K562 (cell line): ENCODE measurements around the gene NEFH. TPM values are rescaled to one million over a fixed set of nuclear protein-coding genes. Genes with fewer than 3 reads are reported as not detected.

Experiments
- ATAC-seq: fragments of 200-7000 bp; cut with Tn5 transposase; 3 replicates; pipeline ENCODE4 v1.9.1; 2020; ENCODE audit warnings: moderate library complexity
- BruUV-seq: library from RNA; stranded (reverse); fragments of 400-500 nt; replicated peaks from 2 replicates; lab custom pipeline; 2021; lab: Mats Ljungman, UMichigan
- CTCF ChIA-PET: fragments of 300-600 bp; formaldehyde crosslinking; extraction: SDS; loops from one replicate; lab custom pipeline; 2021; ENCODE audit warnings: low intra/inter-chr PET ratio; lab: Yijun Ruan, JAX
- POLR2A ChIA-PET: fragments of 300-600, 350-650 bp; sonication (Branson Sonifier 250); formaldehyde crosslinking; extraction: SDS; loops from one replicate; lab custom pipeline; 2021; ENCODE audit warnings: antibody characterized with exemption, inconsistent platforms; lab: Yijun Ruan, JAX
- DNase-seq, 4 experiments: peaks; one replicate each; pipeline versions ENCODE4 v3.0.0 to v3.0.0-alpha.2; 2011 to 2018; ENCODE audit warnings: low spot score in 3 of 4, mixed read lengths in 3 of 4; ENCODE audit errors: extremely low read depth in 1 of 4
- FAIRE-seq: peaks from 2 replicates; lab custom pipeline; 2011; peaks lifted over from hg19 to GRCh38; lab: Jason Lieb, UNC
- H2AFZ ChIP-seq: 2 replicates; pipeline ENCODE4 v1.6.0; 2011; ENCODE audit warnings: low read depth, low read length, control low read depth, inconsistent platforms
- H3K27ac ChIP-seq: fragments of 200-600 bp; 3 replicates; pipeline ENCODE4 v1.8.0; 2011; ENCODE audit warnings: low read depth, mild to moderate bottlenecking, control low read depth, inconsistent platforms, low read length, moderate library complexity, mixed read lengths; ENCODE audit errors: extremely low read depth
- H3K27me3 ChIP-seq, 2 experiments: fragments of 300-600 bp in 1 of 2; 2 replicates in 1 of 2; 3 replicates in 1 of 2; pipeline versions ENCODE4 v1.6.0 to v1.8.0; 2011; ENCODE audit warnings: inconsistent platforms in 2 of 2, low read length in 2 of 2, mild to moderate bottlenecking in 1 of 2, mixed read lengths in 1 of 2, moderate library complexity in 1 of 2; ENCODE audit not compliant: control insufficient read depth in 2 of 2, insufficient read depth in 2 of 2
- H3K36me3 ChIP-seq: fragments of 300-600 bp; 3 replicates; pipeline ENCODE4 v1.8.0; 2011; ENCODE audit warnings: mild to moderate bottlenecking, low read length, inconsistent platforms; ENCODE audit not compliant: control insufficient read depth, insufficient read depth
- H3K4me1 ChIP-seq, 2 experiments: fragments of 200-600 bp in 1 of 2; replicated peaks in 1 of 2; 2 replicates in 1 of 2; 3 replicates in 1 of 2; pipeline versions ENCODE4 v1.5.1 to v1.8.0; 2011; ENCODE audit warnings: inconsistent platforms in 2 of 2, low read length in 2 of 2, mild to moderate bottlenecking in 1 of 2, mixed read lengths in 1 of 2, moderate library complexity in 1 of 2; ENCODE audit not compliant: control insufficient read depth in 2 of 2, insufficient read depth in 2 of 2
- H3K4me2 ChIP-seq: 2 replicates; pipeline ENCODE4 v1.6.1; 2011; ENCODE audit warnings: low read length, control low read depth, inconsistent platforms, mixed read lengths; ENCODE audit not compliant: insufficient read depth
- H3K4me3 ChIP-seq: fragments of 200-600 bp; sonication (generic), shearing (Covaris generic); 2 replicates; pipeline ENCODE4 v1.5.1; 2016; ENCODE audit warnings: control low read depth, inconsistent platforms
- H3K79me2 ChIP-seq: fragments of 200-600 bp; 3 replicates; pipeline ENCODE4 v1.8.0; 2011; ENCODE audit warnings: low read length, inconsistent platforms; ENCODE audit not compliant: control insufficient read depth, insufficient read depth
- H3K9ac ChIP-seq, 2 experiments: 2 replicates each; pipeline versions ENCODE4 v1.6.0 to v1.6.1; 2011; ENCODE audit warnings: low read depth in 2 of 2, low read length in 2 of 2, control low read depth in 1 of 2, inconsistent platforms in 1 of 2, mild to moderate bottlenecking in 1 of 2, mixed read lengths in 1 of 2; ENCODE audit not compliant: insufficient read depth in 1 of 2
- H3K9me1 ChIP-seq: one replicate; pipeline ENCODE4 v1.6.0; 2011; ENCODE audit warnings: inconsistent platforms, mild to moderate bottlenecking, low read length, moderate library complexity; ENCODE audit not compliant: control insufficient read depth, insufficient read depth
- H3K9me3 ChIP-seq: replicated peaks from 2 replicates; pipeline ENCODE4 v1.5.1; 2011; ENCODE audit warnings: low read depth, low read length, inconsistent platforms; ENCODE audit not compliant: control insufficient read depth, insufficient read depth
- H4K20me1 ChIP-seq: replicated peaks from 2 replicates; pipeline ENCODE4 v1.6.1; 2011; ENCODE audit warnings: low read length, inconsistent platforms, mixed read lengths; ENCODE audit not compliant: control insufficient read depth, insufficient read depth
- C11orf30 ChIP-seq: fragments of 450-650 bp; IDR thresholded peaks from 2 replicates; pipeline ENCODE4 v1.6.1; 2016; ENCODE audit warnings: low read depth, mild to moderate bottlenecking
- CC2D1A ChIP-seq: fragments of 450-650 bp; IDR thresholded peaks from 2 replicates; pipeline ENCODE4 v1.6.1; 2017; ENCODE audit warnings: mild to moderate bottlenecking
- E2F3 ChIP-seq: fragments of 250-450 bp; sonication (Bioruptor Pico); IDR thresholded peaks from 2 replicates; pipeline ENCODE4 v1.4.0; 2020; ENCODE audit warnings: mild to moderate bottlenecking
- FIP1L1 ChIP-seq: fragments of 200-400 bp; formaldehyde crosslinking; IDR thresholded peaks from 2 replicates; pipeline ENCODE4 v1.6.1; 2018; ENCODE audit warnings: mild to moderate bottlenecking, low read depth, low read length; ENCODE audit not compliant: poor library complexity, severe bottlenecking
- FOSL1 ChIP-seq: fragments of 200-800 bp; sonication (Bioruptor generic); conservative IDR thresholded peaks from 2 replicates; pipeline ENCODE4 v1.6.1; 2016; ENCODE audit warnings: missing genetic modification characterization, missing compliant biosample characterization
- FUS ChIP-seq: fragments of 200-400 bp; formaldehyde crosslinking; optimal IDR thresholded peaks from 2 replicates; pipeline ENCODE3; 2017; ENCODE audit warnings: low read depth, low read length
- HSF4 ChIP-seq: fragments of 250-450 bp; sonication (Bioruptor Pico); IDR thresholded peaks from 2 replicates; pipeline ENCODE4 v2.1.2; 2022; ENCODE audit warnings: mild to moderate bottlenecking, moderate library complexity, borderline replicate concordance
- IRF2 ChIP-seq: sonication (generic); formaldehyde crosslinking; IDR thresholded peaks from 2 replicates; pipeline ENCODE4 v1.8.1; 2022; ENCODE audit warnings: mild to moderate bottlenecking, missing genetic modification reagents
- MAFF ChIP-seq: IDR thresholded peaks from 2 replicates; pipeline ENCODE4 v1.6.1; 2012; ENCODE audit warnings: low read length, improper control_type of control experiment
- MAFK ChIP-seq: IDR thresholded peaks from 2 replicates; pipeline ENCODE4 v1.6.1; 2011; ENCODE audit warnings: low read length, improper control_type of control experiment
- MTA3 ChIP-seq: fragments of 450-650 bp; formaldehyde crosslinking; IDR thresholded peaks from 2 replicates; pipeline ENCODE4 v1.6.1; 2017; ENCODE audit warnings: mild to moderate bottlenecking, borderline replicate concordance
- NFE2 ChIP-seq: IDR thresholded peaks from 2 replicates; pipeline ENCODE4 v1.6.1; 2014; ENCODE audit warnings: antibody characterized with exemption, low read depth
- NR1H2 ChIP-seq: sonication (generic); formaldehyde crosslinking; IDR thresholded peaks from 2 replicates; pipeline ENCODE4 v1.4.0; 2020; ENCODE audit warnings: mild to moderate bottlenecking, missing genetic modification reagents
- PCBP1 ChIP-seq: fragments of 200-400 bp; formaldehyde crosslinking; IDR thresholded peaks from 2 replicates; pipeline ENCODE4 v1.6.1; 2018; ENCODE audit warnings: mild to moderate bottlenecking, low read depth, low read length; ENCODE audit not compliant: poor library complexity, severe bottlenecking
- RNF2 ChIP-seq: sonication (generic); IDR thresholded peaks from 2 replicates; pipeline ENCODE4 v1.6.1; 2016
- SIN3A ChIP-seq, 2 experiments: fragments of 150-350 bp in 1 of 2; IDR thresholded peaks; 2 replicates each; pipeline ENCODE4 v1.6.1; 2011 to 2016; ENCODE audit warnings: borderline replicate concordance in 2 of 2, low read depth in 2 of 2, low read length in 2 of 2, mild to moderate bottlenecking in 2 of 2, moderate library complexity in 2 of 2; ENCODE audit not compliant: control insufficient read depth in 1 of 2
- SMAD4 ChIP-seq: fragments of 250-450 bp; sonication (Bioruptor Pico); conservative IDR thresholded peaks from 2 replicates; pipeline ENCODE4 v1.8.0; 2021; ENCODE audit warnings: inconsistent platforms, mild to moderate bottlenecking, moderate library complexity
- SRF ChIP-seq, 2 experiments: fragments of 250-450, 450-650 bp in 1 of 2; sonication (Bioruptor Pico) in 1 of 2; sonication (generic) in 1 of 2; formaldehyde crosslinking; IDR thresholded peaks; 2 replicates each; pipeline versions ENCODE4 v1.5.0 to v1.5.1; 2020 to 2022; ENCODE audit warnings: mild to moderate bottlenecking in 1 of 2, missing genetic modification reagents in 1 of 2
- ZNF134 ChIP-seq: fragments of 250-450 bp; sonication (Bioruptor Pico); conservative IDR thresholded peaks from 2 replicates; pipeline ENCODE4 v1.4.0; 2020
- ZNF212 ChIP-seq: fragments of 450-650 bp; formaldehyde crosslinking; IDR thresholded peaks from 2 replicates; pipeline ENCODE4 v1.4.0; 2020; ENCODE audit warnings: mild to moderate bottlenecking
- ZNF316 ChIP-seq: fragments of 450-650 bp; IDR thresholded peaks from 2 replicates; pipeline ENCODE4 v1.6.1; 2016
- ZNF830 ChIP-seq: fragments of 250-450 bp; sonication (Bioruptor Pico); IDR thresholded peaks from 2 replicates; pipeline ENCODE4 v1.5.0; 2021; ENCODE audit warnings: mild to moderate bottlenecking
- WGBS: fragments of 100-300 bp; shearing (Covaris generic); methylation state at CpG from one replicate; pipeline ENCODE4 v1.1.6; 2016; ENCODE audit warnings: low coverage, mixed read lengths; ENCODE audit not compliant: insufficient coverage; ENCODE audit errors: missing lambda C conversion rate; 5-methylcytosine and 5-hydroxymethylcytosine counted together
- in situ Hi-C: fragments of 300-500 bp; cut with MboI; formaldehyde crosslinking; loops from 4 replicates; pipeline ENCODE4 v1.15.0; 2018; ENCODE audit warnings: inconsistent platforms, mixed read lengths
- intact Hi-C: fragments of 100-400 bp; cut with micrococcal nuclease; formaldehyde crosslinking; loops from 2 replicates; pipeline ENCODE4 v1.14.2; 2022
- polyA plus RNA-seq, 8 experiments: library from polyadenylated mRNA; depleted of rRNA in 4 of 8; stranded (reverse) in 5 of 8; unstranded in 3 of 8; fragments of >200 nt; fragmentation: Nextera tagmentation in 2 of 8; fragmentation: Illumina TruSeq in 1 of 8; extraction: Ambion mirVana in 2 of 8; extraction: Trizol in 1 of 8; gene quantifications; 2 replicates each; pipeline versions ENCODE4 v1.2.1 to v1.2.3, GENCODE V29; 2011 to 2014; ENCODE audit warnings: inconsistent platforms in 1 of 8, missing spikeins in 1 of 8
- total RNA-seq, 7 experiments: library from RNA; depleted of rRNA in 6 of 7; stranded (reverse); fragments of >200 nt in 6 of 7; fragmentation: Illumina TruSeq in 2 of 7; extraction: Trizol in 2 of 7; gene quantifications; 2 replicates each; pipeline versions ENCODE4 v1.2.1 to v1.2.3, GENCODE V29; 2011 to 2021; ENCODE audit warnings: low replicate concordance in 1 of 7
- TF ChIP-seq, protein P1 (sequence below): fragments of 450-650 bp; IDR thresholded peaks from 2 replicates; pipeline ENCODE4 v1.6.1; 2016
- TF ChIP-seq, protein P2 (sequence below), 2 experiments: fragments of 450-650 bp in 1 of 2; sonication (generic) in 1 of 2; formaldehyde crosslinking in 1 of 2; IDR thresholded peaks in 1 of 2; conservative IDR thresholded peaks in 1 of 2; 2 replicates each; pipeline versions ENCODE4 v1.6.1 to v1.8.1; 2016 to 2023; ENCODE audit warnings: mild to moderate bottlenecking in 2 of 2, moderate library complexity in 2 of 2, inconsistent platforms in 1 of 2, missing genetic modification reagents in 1 of 2

Gene NEFH
- total and polyA plus RNA-seq, 9 of the 15 experiments (the other 6 are each of a cell fraction or from before 2014, with no cell fraction given): 2.3 to 26.9 (median 10.8) TPM

DNA sequence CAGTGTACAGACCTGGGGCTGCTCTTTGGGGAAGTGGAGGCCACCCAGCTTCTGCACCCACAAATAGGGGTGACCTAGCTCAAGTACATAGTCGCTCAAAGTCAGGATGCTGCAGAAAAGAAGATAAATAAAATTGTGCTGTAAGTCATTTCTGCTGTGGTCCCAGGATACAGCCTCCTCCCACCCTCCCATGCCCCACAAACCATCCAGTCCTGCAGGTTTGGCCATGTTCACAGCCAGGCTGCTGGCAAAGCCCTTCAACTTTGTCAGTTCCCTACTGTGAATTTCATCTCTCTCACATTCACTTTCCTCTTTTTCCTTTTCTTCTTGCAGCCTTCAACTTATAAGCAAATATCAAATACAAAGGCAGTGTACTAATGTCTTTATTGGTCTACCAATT is 40.0 kb downstream of the NEFH start (continued):
- TF ChIP-seq CC2D1A (no peak), ZNF134 (CRISPR knock-in tag) (no peak), SMAD4 (CRISPR knock-in tag) (no peak), ZNF212 (CRISPR knock-in tag) (no peak), SRF (CRISPR knock-in tag; IDR thresholded peaks at IDR 0.05) (no peak), MTA3 (no peak), RNF2 (no peak)
- TF ChIP-seq, protein P1, sequence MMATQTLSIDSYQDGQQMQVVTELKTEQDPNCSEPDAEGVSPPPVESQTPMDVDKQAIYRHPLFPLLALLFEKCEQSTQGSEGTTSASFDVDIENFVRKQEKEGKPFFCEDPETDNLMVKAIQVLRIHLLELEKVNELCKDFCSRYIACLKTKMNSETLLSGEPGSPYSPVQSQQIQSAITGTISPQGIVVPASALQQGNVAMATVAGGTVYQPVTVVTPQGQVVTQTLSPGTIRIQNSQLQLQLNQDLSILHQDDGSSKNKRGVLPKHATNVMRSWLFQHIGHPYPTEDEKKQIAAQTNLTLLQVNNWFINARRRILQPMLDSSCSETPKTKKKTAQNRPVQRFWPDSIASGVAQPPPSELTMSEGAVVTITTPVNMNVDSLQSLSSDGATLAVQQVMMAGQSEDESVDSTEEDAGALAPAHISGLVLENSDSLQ: no peak

DNA sequence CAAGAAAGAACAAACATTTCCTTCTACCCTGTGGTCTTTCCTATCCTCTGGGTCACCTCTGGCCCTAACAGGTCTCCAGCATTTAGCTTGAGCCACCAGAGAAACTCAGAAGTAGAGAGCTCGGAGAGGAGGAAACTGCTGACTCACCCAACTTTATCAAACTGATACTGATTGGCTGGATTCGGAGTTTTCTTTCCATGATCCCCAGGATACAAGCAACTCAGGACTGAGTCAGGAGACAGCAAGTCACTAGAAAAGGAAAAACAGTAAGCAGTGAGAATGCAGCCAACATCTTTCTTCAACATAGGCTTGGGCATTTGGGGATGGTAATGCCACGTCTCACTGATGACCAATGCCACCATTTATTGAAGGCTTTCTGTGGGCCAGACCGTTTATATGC is 40.8 kb downstream of the NEFH start:
- H3K4me3 ChIP-seq: no peak overlapping the region
- intact Hi-C loops (no loop called here), in situ Hi-C loops (loop anchor here (10.0 kb wide), 1 partner anchor 126 kb away; no protein-coding TSS in a partner anchor)
- peaks cover 0 to 10% of the 10 kb centered on the region in 2 experiments; a peak in 3 of 5 replicates for H3K4me1 ChIP-seq
- H3K79me2 ChIP-seq: no peaks in the 10 kb centered on the region
- no peak overlapping the region for H3K4me2 ChIP-seq
- no peaks in the 10 kb centered on the region for H4K20me1 ChIP-seq
- H3K9me3 ChIP-seq: no peaks in the 10 kb centered on the region
- DNase-seq (peak in 2 of 4 experiments; percentile 27 to 31), ATAC-seq (no peak), FAIRE-seq (peak; percentile 81)
- H3K27me3 ChIP-seq: no peaks in the 10 kb centered on the region
- H3K27ac ChIP-seq: peak overlapping the region; percentile 21; the same call in 1 of the 3 replicates
- no peak overlapping the region for H3K9ac ChIP-seq
- 43% methylated on average over 4 of the region's 4 CpGs for WGBS
- H2AFZ ChIP-seq: no peak overlapping the region
- H3K9me1 ChIP-seq: peaks cover 2% of the 10 kb centered on the region
- peaks cover 84% of the 10 kb centered on the region for H3K36me3 ChIP-seq
- CTCF ChIA-PET: no interaction called here
- no TSS peak for BruUV-seq
- POLR2A ChIA-PET: no interaction called here
- TF ChIP-seq MAFK: peak; percentile 87
- no peak for TF ChIP-seq PCBP1
- TF ChIP-seq NR1H2 (CRISPR knock-in tag): no peak
- TF ChIP-seq FIP1L1: no peak
- TF ChIP-seq SIN3A (IDR thresholded peaks at IDR 0.05; ENCODE audit: borderline replicate concordance in 2 of 2, control insufficient read depth in 1 of 2, low read depth in 2 of 2, low read length in 2 of 2): no peak
- peak; percentile 96 for TF ChIP-seq C11orf30
- peak; percentile 96 for TF ChIP-seq ZNF316
- no peak for TF ChIP-seq E2F3 (CRISPR knock-in tag)
- peak; percentile 90 for TF ChIP-seq MAFF
- no peak for TF ChIP-seq IRF2 (CRISPR knock-in tag)
- TF ChIP-seq, protein P2, sequence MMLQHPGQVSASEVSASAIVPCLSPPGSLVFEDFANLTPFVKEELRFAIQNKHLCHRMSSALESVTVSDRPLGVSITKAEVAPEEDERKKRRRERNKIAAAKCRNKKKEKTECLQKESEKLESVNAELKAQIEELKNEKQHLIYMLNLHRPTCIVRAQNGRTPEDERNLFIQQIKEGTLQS (IDR thresholded peaks at IDR 0.05): no peak
- TF ChIP-seq, protein P2 (CRISPR knock-in tag; conservative IDR thresholded peaks at IDR 0.05): no peak
- peak; percentile 80 for TF ChIP-seq NFE2
- TF ChIP-seq ZNF830 (CRISPR knock-in tag): no peak
- TF ChIP-seq FOSL1 (tag): peak; percentile 34
- TF ChIP-seq FUS: no peak
- no peak for TF ChIP-seq HSF4 (CRISPR knock-in tag)
